Fibroblast of lung (primary cell): ENCODE measurements around the gene ABCF3. TPM values are rescaled to one million over a fixed set of nuclear protein-coding genes. Genes with fewer than 3 reads are reported as not detected.

Source experiments
- DNase-seq, 2 donors: peaks; one replicate each; pipeline versions ENCODE4 v3.0.0 to v3.0.0-alpha.2; 2010; ENCODE audit warnings: low read depth in 2 of 2
- H2AFZ ChIP-seq: 2 replicates; pipeline ENCODE4 v1.5.1; 2012; ENCODE audit warnings: low read length, control low read depth, inconsistent platforms
- H3K27ac ChIP-seq: 2 replicates; pipeline ENCODE4 v1.5.1; 2011; ENCODE audit warnings: low read length, control low read depth; ENCODE audit not compliant: insufficient read depth
- H3K27me3 ChIP-seq: 2 replicates; pipeline ENCODE4 v1.5.1; 2011; ENCODE audit warnings: mild to moderate bottlenecking, low read length; ENCODE audit not compliant: control insufficient read depth, insufficient read depth
- H3K36me3 ChIP-seq: 2 replicates; pipeline ENCODE4 v1.5.1; 2011; ENCODE audit warnings: low read length; ENCODE audit not compliant: control insufficient read depth, insufficient read depth
- H3K4me1 ChIP-seq: 2 replicates; pipeline ENCODE4 v1.5.1; 2011; ENCODE audit warnings: low read length; ENCODE audit not compliant: control insufficient read depth, insufficient read depth; ENCODE audit errors: extremely low read depth
- H3K4me2 ChIP-seq: 2 replicates; pipeline ENCODE4 v1.5.1; 2011; ENCODE audit warnings: low read length, control low read depth; ENCODE audit not compliant: insufficient read depth; ENCODE audit errors: extremely low read depth
- H3K4me3 ChIP-seq, 4 experiments: fragments of 200-600 bp in 1 of 4; sonication (generic) in 1 of 4; replicated peaks in 1 of 4; 2 replicates each; pipeline ENCODE4 v1.5.1; 2011 to 2016; ENCODE audit warnings: low read length in 4 of 4, low read depth in 3 of 4, mild to moderate bottlenecking in 3 of 4, control low read depth in 2 of 4, inconsistent platforms in 1 of 4, mixed read lengths in 1 of 4; ENCODE audit not compliant: insufficient read depth in 1 of 4; ENCODE audit errors: control extremely low read depth in 1 of 4
- H3K79me2 ChIP-seq: 2 replicates; pipeline ENCODE4 v1.5.1; 2012; ENCODE audit warnings: mild to moderate bottlenecking, low read length, inconsistent platforms; ENCODE audit not compliant: control insufficient read depth, insufficient read depth
- H3K9ac ChIP-seq: 2 replicates; pipeline ENCODE4 v1.5.1; 2011; ENCODE audit warnings: mild to moderate bottlenecking, low read length, control low read depth; ENCODE audit not compliant: insufficient read depth
- H3K9me3 ChIP-seq: 2 replicates; pipeline ENCODE4 v1.5.1; 2012; ENCODE audit warnings: low read depth, low read length; ENCODE audit not compliant: control insufficient read depth, insufficient read depth
- H4K20me1 ChIP-seq: 2 replicates; pipeline ENCODE4 v1.5.1; 2011; ENCODE audit warnings: low read length; ENCODE audit not compliant: control insufficient read depth, insufficient read depth; ENCODE audit errors: extremely low read depth
- EZH2 ChIP-seq: IDR thresholded peaks from 2 replicates; pipeline ENCODE4 v1.5.1; 2012; ENCODE audit warnings: low read length, control low read depth, mild to moderate bottlenecking; ENCODE audit errors: missing control alignments
- polyA plus RNA-seq, 2 donors: library from polyadenylated mRNA; depleted of rRNA in 1 of 2; stranded (reverse) in 1 of 2; unstranded in 1 of 2; fragments of >200 nt; gene quantifications; 2 replicates each; pipeline ENCODE4 v1.2.1, GENCODE V29; 2011 to 2012; ENCODE audit warnings: missing spikeins in 1 of 2
- total RNA-seq: library from RNA; depleted of rRNA; stranded (reverse); fragments of >200 nt; gene quantifications from 2 replicates; pipeline ENCODE4 v1.2.1, GENCODE V29; 2014
- TF ChIP-seq, protein P1 (sequence below), 2 donors: IDR thresholded peaks in 1 of 2; conservative IDR thresholded peaks in 1 of 2; 1 replicate in 1 of 2; 2 replicates in 1 of 2; pipeline ENCODE4 v1.5.1; 2011 to 2012; ENCODE audit warnings: low read length in 2 of 2, control low read depth in 1 of 2, inconsistent platforms in 1 of 2, low read depth in 1 of 2, mild to moderate bottlenecking in 1 of 2

ABCF3 gene
- total and polyA plus RNA-seq, 2 donors (not counting 1 experiment from before 2014, with no cell fraction given), result 31.3 to 65.1 TPM

DNA sequence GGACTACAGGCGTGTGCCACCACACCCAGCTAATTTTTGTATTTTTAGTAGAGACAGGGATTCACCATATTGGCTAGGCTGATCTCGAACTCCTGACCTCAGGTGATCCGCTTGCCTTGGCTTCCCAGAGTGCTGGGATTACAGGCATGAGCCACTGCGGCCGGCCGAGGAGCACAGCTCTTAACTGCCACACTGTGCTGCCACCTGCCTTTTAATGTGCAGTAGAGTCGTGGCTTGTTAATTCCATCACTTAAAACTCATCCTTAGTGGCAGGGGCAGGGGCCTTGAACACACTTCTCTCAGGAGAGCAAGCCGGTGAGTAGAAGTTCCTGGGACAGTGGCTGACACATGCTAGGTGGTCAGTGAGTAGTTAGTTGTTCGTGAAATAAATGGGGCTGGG is 12.5 kb downstream of the ABCF3 start:
- H2AFZ ChIP-seq, result no peak overlapping the region
- H3K27me3 ChIP-seq, result no peaks in the 10 kb centered on the region
- H3K9ac ChIP-seq, result no peak overlapping the region
- DNase-seq, result no peak
- H3K4me2 ChIP-seq, result no peak overlapping the region
- no peaks in the 10 kb centered on the region for H3K4me1 ChIP-seq
- H3K4me3 ChIP-seq, result no peak overlapping the region
- TF ChIP-seq EZH2, result no peak
- H3K79me2 ChIP-seq, result no peaks in the 10 kb centered on the region
- no peak overlapping the region for H3K27ac ChIP-seq
- no peaks in the 10 kb centered on the region for H3K9me3 ChIP-seq
- H4K20me1 ChIP-seq, result no peaks in the 10 kb centered on the region
- peaks cover 8% of the 10 kb centered on the region for H3K36me3 ChIP-seq

DNA sequence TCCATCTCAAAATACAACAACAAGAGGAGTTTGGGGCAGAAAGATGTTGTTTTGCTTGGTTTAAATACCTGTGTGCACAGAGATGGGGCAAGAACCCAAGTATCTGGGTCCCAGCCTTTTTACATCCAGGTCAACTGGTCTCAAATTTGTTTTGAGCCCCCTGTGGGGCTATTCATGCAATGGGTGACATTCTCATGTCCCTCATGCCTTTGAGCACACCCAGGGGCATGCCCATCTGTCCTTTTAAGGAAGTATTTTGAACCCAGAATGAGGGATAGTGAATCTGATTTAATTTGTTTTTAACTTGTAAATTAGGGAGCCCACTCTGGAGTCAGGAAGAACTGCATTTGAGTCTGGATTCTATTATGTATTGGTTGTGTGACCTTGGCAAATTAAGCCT is 14.8 kb downstream of the ABCF3 start:
- H4K20me1 ChIP-seq, result no peaks in the 10 kb centered on the region
- H3K27me3 ChIP-seq, result peaks cover 3% of the 10 kb centered on the region
- H3K9me3 ChIP-seq, result no peaks in the 10 kb centered on the region
- TF ChIP-seq, protein P1, sequence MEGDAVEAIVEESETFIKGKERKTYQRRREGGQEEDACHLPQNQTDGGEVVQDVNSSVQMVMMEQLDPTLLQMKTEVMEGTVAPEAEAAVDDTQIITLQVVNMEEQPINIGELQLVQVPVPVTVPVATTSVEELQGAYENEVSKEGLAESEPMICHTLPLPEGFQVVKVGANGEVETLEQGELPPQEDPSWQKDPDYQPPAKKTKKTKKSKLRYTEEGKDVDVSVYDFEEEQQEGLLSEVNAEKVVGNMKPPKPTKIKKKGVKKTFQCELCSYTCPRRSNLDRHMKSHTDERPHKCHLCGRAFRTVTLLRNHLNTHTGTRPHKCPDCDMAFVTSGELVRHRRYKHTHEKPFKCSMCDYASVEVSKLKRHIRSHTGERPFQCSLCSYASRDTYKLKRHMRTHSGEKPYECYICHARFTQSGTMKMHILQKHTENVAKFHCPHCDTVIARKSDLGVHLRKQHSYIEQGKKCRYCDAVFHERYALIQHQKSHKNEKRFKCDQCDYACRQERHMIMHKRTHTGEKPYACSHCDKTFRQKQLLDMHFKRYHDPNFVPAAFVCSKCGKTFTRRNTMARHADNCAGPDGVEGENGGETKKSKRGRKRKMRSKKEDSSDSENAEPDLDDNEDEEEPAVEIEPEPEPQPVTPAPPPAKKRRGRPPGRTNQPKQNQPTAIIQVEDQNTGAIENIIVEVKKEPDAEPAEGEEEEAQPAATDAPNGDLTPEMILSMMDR (conservative IDR thresholded peaks at IDR 0.05 in 1 of 2, IDR thresholded peaks at IDR 0.05 in 1 of 2; ENCODE audit: low read depth in 1 of 2, low read length in 2 of 2), result no peak
- no peak for TF ChIP-seq EZH2
- no peaks in the 10 kb centered on the region for H3K4me1 ChIP-seq
- no peak overlapping the region for H3K4me2 ChIP-seq
- no peak overlapping the region for H3K27ac ChIP-seq
- H2AFZ ChIP-seq, result no peak overlapping the region
- H3K36me3 ChIP-seq, result no peaks in the 10 kb centered on the region
- H3K79me2 ChIP-seq, result no peaks in the 10 kb centered on the region
- no peak overlapping the region for H3K4me3 ChIP-seq
- H3K9ac ChIP-seq, result no peak overlapping the region
- no peak for DNase-seq

DNA sequence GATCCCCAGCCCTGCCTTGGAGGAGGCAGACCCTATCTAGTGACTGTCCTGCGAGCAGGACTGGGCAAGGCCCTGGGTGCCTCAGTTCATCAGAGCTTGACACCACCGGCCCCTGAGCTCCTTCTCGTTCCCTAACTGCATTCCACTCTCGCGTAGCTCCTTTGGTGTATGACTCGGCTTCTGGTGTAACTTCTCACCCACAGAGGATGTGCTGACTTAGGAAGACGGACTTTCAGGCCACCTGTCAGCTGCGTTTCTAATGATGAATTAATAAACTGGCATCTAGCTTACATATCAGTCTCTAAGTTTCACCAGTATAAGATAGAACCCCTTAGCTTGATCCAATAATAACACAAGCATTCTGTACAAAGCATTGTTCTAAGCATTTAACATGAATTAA is 17.5 kb downstream of the ABCF3 start:
- TF ChIP-seq, protein P1 (conservative IDR thresholded peaks at IDR 0.05 in 1 of 2, IDR thresholded peaks at IDR 0.05 in 1 of 2; ENCODE audit: low read depth in 1 of 2, low read length in 2 of 2), result no peak
- no peak for TF ChIP-seq EZH2

More for the DNA sequence above, 17.5 kb downstream of the ABCF3 start:
- DNase-seq, result no peak
- no peak overlapping the region for H3K4me2 ChIP-seq
- H3K4me1 ChIP-seq, result no peaks in the 10 kb centered on the region
- H3K9ac ChIP-seq, result no peak overlapping the region
- H3K27ac ChIP-seq, result no peak overlapping the region
- no peaks in the 10 kb centered on the region for H3K36me3 ChIP-seq
- H3K4me3 ChIP-seq, result no peak overlapping the region
- H3K9me3 ChIP-seq, result no peaks in the 10 kb centered on the region
- H3K79me2 ChIP-seq, result no peaks in the 10 kb centered on the region
- no peaks in the 10 kb centered on the region for H4K20me1 ChIP-seq
- no peak overlapping the region for H2AFZ ChIP-seq
- H3K27me3 ChIP-seq, result peaks cover 7% of the 10 kb centered on the region
